Glutamatergic neuron (in vitro differentiated cells): ENCODE measurements around the gene ZNF408. TPM values are rescaled to one million over a fixed set of nuclear protein-coding genes. Genes with fewer than 3 reads are reported as not detected.
A peak's percentile ranks its signal among the peaks of the same experiment; 100 is the strongest.
"Not testable (repeated sequence)": the region's sequence is repeated elsewhere in the genome, so short reads cannot be mapped to it uniquely, and the experiment has no call there.

ENCODE experiments used
- DNase-seq: peaks from one replicate; pipeline ENCODE4 v3.0.0; 2022
- H3K27ac Mint-ChIP-seq: one replicate; pipeline ENCODE4 v1.8.0; 2020; ENCODE audit warnings: mild to moderate bottlenecking, mixed read lengths, inconsistent platforms; ENCODE audit not compliant: unreplicated experiment
- H3K27me3 Mint-ChIP-seq: one replicate; pipeline ENCODE4 v1.8.0; 2020; ENCODE audit warnings: mild to moderate bottlenecking, moderate library complexity, mixed read lengths, inconsistent platforms; ENCODE audit not compliant: unreplicated experiment
- H3K36me3 Mint-ChIP-seq: one replicate; pipeline ENCODE4 v1.8.0; 2020; ENCODE audit warnings: mild to moderate bottlenecking, mixed read lengths, inconsistent platforms; ENCODE audit not compliant: unreplicated experiment
- H3K4me1 Mint-ChIP-seq: one replicate; pipeline ENCODE4 v1.8.0; 2020; ENCODE audit warnings: mild to moderate bottlenecking, low read depth, mixed read lengths, inconsistent platforms; ENCODE audit not compliant: unreplicated experiment
- H3K4me3 Mint-ChIP-seq: one replicate; pipeline ENCODE4 v1.8.0; 2020; ENCODE audit warnings: mild to moderate bottlenecking, mixed read lengths, inconsistent platforms; ENCODE audit not compliant: unreplicated experiment
- H3K9me3 Mint-ChIP-seq: one replicate; pipeline ENCODE4 v1.8.0; 2020; ENCODE audit warnings: mild to moderate bottlenecking, moderate library complexity, mixed read lengths, inconsistent platforms; ENCODE audit not compliant: unreplicated experiment
- CTCF ChIP-seq: fragments of 200-600 bp; sonication (generic); IDR thresholded peaks from one replicate; pipeline ENCODE4 v1.5.0; 2021; ENCODE audit not compliant: partially characterized antibody, unreplicated experiment
- total RNA-seq: library from RNA; stranded (reverse); fragmentation: NEBNext Ultra II Directional; extraction: Animal tissue kit (Norgen Biotek cat#: 25700); gene quantifications from one replicate; pipeline ENCODE4 v1.2.1, GENCODE V29; 2021; ENCODE audit not compliant: unreplicated experiment

Gene ZNF408
- total RNA-seq, 1 donor from 2014 or later: 10.6 TPM

- Mint-ChIP-seq H3K4me1 (peaks cover 2% of the 10 kb centered on the region), H3K27me3 (peaks cover 6% of the 10 kb centered on the region), H3K36me3 (no peaks in the 10 kb centered on the region)
Measured at GRCh38 chr11:46705070-46705688, 4.3 kb downstream of the ZNF408 start.

GRCh38 chr11:46706886-46707285, 6.1 kb downstream of the ZNF408 start:
- H3K27me3 Mint-ChIP-seq: no peaks in the 10 kb centered on the region
- no peaks in the 10 kb centered on the region for H3K4me1 Mint-ChIP-seq
- H3K4me3 Mint-ChIP-seq: no peak overlapping the region

More at GRCh38 chr11:46705070-46705688, 4.3 kb downstream of the ZNF408 start:
- Mint-ChIP-seq H3K4me3 (no peak overlapping the region), H3K9me3 (peaks cover 6% of the 10 kb centered on the region), H3K27ac (no peak overlapping the region)
- no peak for DNase-seq
- no peak for TF ChIP-seq CTCF

GRCh38 chr11:46709351-46709750, 8.5 kb downstream of the ZNF408 start:
- not testable (repeated sequence) for H3K27ac Mint-ChIP-seq, H3K27me3 Mint-ChIP-seq, DNase-seq, H3K9me3 Mint-ChIP-seq, H3K36me3 Mint-ChIP-seq, H3K4me1 Mint-ChIP-seq
- peak overlapping the region; percentile 14 for H3K4me3 Mint-ChIP-seq

More at GRCh38 chr11:46706886-46707285, 6.1 kb downstream of the ZNF408 start:
- no peaks in the 10 kb centered on the region for H3K36me3 Mint-ChIP-seq
- TF ChIP-seq CTCF: no peak
- no peak overlapping the region for H3K27ac Mint-ChIP-seq
- no peak for DNase-seq
- H3K9me3 Mint-ChIP-seq: peaks cover 6% of the 10 kb centered on the region

- Mint-ChIP-seq H3K4me1 (no peaks in the 10 kb centered on the region), H3K27me3 (no peaks in the 10 kb centered on the region)
- no peak for TF ChIP-seq CTCF
Measured at GRCh38 chr11:46710821-46711269, 10.0 kb downstream of the ZNF408 start.

GRCh38 chr11:46711303-46711702, 10.5 kb downstream of the ZNF408 start:
- no peak for TF ChIP-seq CTCF
- Mint-ChIP-seq H3K4me3 (no peak overlapping the region), H3K9me3 (peaks cover 3% of the 10 kb centered on the region), H3K27me3 (no peaks in the 10 kb centered on the region), H3K4me1 (no peaks in the 10 kb centered on the region), H3K27ac (no peak overlapping the region), H3K36me3 (no peaks in the 10 kb centered on the region)
- DNase-seq: no peak

More at GRCh38 chr11:46710821-46711269, 10.0 kb downstream of the ZNF408 start:
- peaks cover 3% of the 10 kb centered on the region for H3K9me3 Mint-ChIP-seq
- no peak overlapping the region for H3K4me3 Mint-ChIP-seq
- DNase-seq: no peak
- H3K36me3 Mint-ChIP-seq: no peaks in the 10 kb centered on the region
- H3K27ac Mint-ChIP-seq: no peak overlapping the region
